B cell (primary cell): ENCODE data around the gene SLC24A3.

ENCODE experiments used
- CTCF ChIP-seq: fragments of 200-600 bp; IDR thresholded peaks from one replicate; pipeline ENCODE4 v1.8.0; 2022; ENCODE audit warnings: antibody characterized with exemption, mild to moderate bottlenecking
- EZH2 ChIP-seq: IDR thresholded peaks from 2 replicates; pipeline ENCODE4 v1.6.1; 2012; ENCODE audit warnings: borderline replicate concordance, low read depth, mild to moderate bottlenecking, moderate library complexity, low read length; ENCODE audit not compliant: insufficient read depth, poor library complexity, severe bottlenecking

- TF ChIP-seq CTCF: no peak
- TF ChIP-seq EZH2: no peak
These were observed 430.4 kb downstream of the SLC24A3 start for GRCh38 chr20:19642860-19643259.
